NCI-H2171 treated with DMSO at 0.1 percent for 48 hours (cell line): ENCODE results near the gene POU2F1.

ENCODE experiments used
- DNase-seq: peaks from one replicate; lab custom pipeline; 2025; lab: John Stamatoyannopoulos, UW

POU2F1 gene

DNA sequence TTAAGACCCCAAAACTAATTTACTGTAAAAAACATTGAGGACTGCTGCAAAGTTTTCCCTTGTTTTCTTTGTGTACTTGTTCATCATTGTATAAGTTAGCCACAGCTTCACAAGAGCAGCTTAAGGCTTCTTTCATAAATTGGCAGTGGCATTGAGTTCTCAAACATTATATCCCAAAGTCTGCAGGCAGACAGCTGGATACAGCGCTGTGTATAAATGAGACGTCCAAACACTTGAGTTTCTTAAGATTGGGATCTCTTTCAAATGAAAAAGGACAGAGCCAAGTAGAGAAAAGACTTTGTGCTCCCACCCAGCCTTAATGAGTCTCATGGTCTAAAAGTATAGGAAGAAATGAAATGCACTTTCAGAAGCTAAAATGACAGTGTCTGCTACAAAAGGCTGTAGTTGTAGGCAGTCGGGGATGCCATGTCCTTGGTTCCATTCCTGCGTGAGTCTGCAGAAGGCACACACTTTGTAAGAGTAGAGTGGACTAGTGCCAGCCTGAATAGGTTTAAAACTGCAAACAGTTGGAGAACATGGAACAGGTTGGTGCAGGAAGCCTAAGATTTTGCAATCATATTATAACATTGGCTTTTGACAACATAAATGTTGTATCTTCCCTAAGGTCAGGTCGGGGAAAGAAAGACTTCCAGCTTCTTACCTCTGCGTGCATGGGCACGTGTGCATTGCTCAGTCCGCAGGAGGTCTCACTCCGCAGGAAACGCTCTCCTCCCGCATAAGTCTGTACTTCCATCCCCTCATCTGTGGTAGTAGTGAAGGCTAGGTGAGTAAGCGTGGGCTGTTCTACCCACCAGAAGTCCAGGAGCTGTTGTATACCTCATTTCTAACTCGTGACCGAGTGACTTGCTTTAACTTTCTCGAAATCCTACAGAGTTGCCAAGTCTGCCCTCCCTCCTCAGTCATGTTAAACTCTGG, 203.3 kb downstream of the POU2F1 start:
- no peak for DNase-seq

DNA sequence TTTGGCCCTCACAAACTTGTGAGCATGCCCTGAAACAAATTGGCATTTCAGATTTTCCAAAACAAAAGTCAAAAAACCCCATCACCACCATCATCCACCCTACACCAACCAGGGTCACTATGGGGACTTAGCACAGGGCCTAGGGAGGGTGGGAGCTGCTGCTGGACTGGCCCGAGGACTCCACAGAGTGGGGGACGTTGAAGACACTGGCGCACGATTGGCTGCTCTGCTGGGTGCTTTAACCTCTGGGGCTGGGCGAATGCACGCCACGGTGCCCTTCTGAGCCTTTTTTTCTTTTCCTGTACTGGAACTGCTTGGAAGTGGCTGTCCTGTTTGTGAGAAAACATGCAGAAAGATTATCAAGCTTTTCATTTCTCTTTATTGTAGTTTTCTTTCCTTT, 204.8 kb downstream of the POU2F1 start:
- DNase-seq = no peak

DNA sequence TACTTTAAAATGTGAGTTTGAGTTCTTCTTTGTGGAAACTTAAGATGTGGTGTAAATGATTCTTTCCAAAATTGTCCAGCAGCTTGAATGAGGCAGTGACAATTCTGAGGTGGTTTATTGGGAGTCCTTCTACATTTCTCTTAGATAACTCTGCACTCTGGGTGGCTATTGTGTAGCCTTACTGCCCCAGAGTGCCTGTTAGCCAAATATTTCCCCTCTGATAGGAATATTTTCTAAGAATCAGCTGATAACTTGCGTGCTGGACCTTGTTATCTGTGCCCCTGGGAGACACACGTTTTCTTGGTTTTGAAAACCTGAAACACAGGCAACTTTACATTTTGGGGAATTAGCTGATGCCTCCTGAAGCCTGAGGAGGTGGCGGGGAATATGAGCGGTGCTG, 206.0 kb downstream of the POU2F1 start:
- DNase-seq = no peak

GRCh38 chr1:167427848-167428247, 207.2 kb downstream of the POU2F1 start:
- peak; percentile 38 for DNase-seq

- DNase-seq = no peak
Observed at GRCh38 chr1:167428395-167428794, 207.7 kb downstream of the POU2F1 start.

DNA sequence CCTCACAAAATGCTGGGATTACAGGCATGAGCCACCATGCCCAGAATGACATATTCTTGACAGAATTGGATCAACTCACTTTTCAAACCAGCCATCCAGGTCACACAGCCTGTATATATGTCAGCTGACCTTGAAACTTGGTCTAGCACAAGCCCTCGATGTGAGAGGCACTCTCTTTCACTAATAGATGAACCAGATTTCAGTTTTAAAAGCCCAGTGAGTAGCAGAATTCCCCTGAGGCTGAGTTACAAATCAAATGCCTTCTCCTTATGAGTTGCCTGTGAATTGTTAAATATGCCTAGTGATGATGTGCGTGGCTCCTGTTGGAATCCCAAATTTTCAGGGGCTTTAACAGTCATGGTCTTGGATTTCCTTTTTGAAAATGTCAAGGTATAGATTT, 208.9 kb downstream of the POU2F1 start:
- peak; percentile 10 for DNase-seq

GRCh38 chr1:167430134-167430848, 209.6 kb downstream of the POU2F1 start:
- DNase-seq = no peak

DNA sequence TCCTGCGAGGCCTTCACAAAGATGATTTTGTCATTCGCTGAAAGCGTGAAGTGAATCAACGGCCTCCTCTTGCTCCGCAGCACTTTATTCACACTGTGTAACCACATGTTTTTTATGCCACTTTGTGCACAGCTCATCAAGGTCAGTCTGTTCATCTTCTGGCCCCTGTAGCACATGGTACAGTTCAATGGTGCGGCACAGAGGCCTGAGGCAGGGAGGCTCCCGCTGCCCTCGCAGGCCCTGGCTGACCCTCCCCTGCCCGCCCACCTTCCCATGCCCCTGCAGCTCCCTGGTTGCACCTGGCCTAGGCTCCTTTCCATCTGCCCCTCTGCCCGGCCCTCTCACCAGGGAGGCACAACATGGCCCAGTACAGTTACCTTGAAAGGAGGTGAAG, 210.2 kb downstream of the POU2F1 start:
- DNase-seq = no peak

DNA sequence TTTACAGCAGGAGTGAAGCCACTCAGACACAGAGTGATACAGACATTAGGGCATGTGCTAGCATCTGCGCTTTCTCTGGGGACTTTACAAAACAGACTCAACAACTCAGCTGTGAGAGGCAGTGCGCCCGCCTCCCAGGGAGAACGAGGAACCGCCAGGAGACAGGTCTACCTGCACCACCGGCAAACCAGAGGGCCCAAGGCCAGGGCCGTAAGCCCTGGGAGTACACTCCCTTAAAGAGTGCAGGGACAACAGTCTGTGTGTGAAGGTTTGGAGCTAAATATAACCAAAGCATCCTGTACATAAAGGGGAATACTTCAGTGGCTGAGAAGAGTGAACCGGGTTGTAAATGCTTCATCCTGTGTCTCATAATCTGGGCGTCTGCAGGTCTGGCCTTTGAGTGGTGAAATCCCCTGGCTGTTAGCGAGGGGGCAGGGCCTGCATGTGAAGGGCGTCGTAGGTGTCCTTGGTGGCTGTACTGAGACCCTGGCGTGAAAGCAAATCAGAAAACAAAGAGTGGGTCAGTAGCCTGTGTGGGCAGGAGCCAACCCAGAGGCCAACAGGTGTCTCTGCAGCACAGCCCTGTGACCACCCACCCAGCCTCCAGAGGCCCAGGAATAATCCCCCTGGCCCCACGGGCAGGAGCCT, 210.7 kb downstream of the POU2F1 start:
- DNase-seq = peak; percentile 65

DNA sequence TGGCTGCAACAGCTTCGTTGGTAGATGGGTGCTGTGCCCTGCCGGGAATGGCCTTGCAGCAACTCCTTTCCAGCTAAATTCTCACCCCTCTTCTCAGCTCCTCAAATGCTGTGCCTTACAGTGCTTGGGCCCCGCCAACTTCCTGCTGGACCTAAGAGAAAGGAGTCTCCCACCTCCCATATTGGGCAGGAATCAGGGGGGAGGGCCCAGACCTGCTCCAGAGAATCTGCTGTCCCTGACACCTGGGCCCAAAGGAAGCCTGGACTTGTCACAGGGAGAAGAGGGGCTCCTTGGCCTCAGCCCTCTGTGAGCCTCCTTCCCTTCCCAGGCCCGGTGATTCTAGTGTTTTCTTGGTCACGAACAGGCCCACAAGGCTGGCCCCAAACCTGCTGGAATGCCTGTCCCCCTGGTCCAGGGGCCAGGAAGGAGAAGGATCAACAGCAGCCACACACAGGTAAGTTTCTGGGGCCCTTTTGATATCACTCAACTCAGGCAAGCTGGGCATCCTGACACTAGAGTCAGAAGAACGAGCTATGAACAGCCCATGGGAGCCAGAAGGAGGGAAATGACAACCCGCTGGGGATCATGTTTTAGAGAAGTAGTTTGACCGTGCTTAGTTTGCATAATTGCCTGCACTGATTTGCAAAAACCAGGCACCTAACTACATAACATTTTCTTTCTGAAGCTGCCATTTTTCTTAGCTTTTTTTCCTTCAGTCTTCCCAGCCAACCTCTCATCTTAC, 211.4 kb downstream of the POU2F1 start:
- DNase-seq = no peak

DNA sequence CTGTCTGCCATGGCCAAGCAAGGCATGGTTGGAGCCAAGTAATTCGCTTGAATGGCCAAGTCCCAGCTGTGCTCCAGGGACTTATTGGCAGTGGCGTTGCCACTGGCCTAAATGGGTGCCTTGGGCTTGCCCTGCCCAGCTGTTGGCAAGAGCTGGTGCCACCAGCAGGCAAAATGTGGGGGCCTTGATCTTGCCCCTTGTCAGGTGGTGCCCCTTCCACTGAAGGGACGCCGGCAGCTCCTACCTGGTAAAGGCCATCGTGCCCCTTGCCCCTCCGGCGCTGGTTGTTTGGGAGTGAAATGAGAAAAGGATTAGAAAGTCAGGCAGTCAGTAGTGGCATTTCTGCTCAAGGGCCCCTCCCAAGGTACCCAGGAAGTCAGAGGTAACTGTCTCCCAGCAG, 212.1 kb downstream of the POU2F1 start:
- DNase-seq = no peak

GRCh38 chr1:167433884-167434283, 213.2 kb downstream of the POU2F1 start:
- DNase-seq = no peak

DNA sequence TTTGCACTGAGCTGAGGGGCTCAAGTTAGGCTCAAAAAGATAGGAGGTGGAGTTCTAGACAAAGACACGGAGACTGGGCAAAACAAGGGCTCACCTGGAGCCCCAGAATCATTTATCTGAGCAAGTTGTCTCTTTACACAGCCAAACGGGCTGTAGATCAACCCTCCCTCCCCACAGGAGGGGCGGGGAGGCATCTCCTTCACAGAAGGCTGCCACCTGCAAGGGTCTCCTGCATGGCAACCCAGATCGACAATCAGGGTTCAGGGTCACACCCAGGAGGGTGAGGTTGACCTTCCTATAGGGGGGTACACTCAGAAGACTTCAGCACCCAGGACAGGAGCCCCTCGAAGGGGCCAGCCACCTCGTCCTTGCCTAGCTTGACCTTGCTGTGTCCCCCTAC, 213.6 kb downstream of the POU2F1 start:
- no peak for DNase-seq

DNA sequence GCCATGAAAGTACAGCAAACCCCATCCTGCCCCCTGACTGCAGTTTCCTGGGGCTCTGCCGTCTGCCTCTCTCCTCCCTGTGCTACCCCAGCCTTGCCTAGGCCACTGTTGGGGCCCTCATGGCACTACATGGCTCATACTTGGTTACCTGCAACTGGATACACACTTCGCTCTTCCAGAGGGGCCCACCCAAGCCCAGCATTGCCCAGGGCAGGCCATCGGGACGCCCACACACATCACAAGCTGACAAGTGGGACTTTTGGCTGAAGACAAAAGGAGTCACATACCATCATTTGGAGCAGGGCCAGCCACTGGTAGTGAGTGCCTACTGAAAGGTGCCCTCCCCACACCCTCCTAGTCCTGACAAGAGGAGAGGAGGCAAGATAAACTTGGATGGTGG, 214.8 kb downstream of the POU2F1 start:
- no peak for DNase-seq

DNA sequence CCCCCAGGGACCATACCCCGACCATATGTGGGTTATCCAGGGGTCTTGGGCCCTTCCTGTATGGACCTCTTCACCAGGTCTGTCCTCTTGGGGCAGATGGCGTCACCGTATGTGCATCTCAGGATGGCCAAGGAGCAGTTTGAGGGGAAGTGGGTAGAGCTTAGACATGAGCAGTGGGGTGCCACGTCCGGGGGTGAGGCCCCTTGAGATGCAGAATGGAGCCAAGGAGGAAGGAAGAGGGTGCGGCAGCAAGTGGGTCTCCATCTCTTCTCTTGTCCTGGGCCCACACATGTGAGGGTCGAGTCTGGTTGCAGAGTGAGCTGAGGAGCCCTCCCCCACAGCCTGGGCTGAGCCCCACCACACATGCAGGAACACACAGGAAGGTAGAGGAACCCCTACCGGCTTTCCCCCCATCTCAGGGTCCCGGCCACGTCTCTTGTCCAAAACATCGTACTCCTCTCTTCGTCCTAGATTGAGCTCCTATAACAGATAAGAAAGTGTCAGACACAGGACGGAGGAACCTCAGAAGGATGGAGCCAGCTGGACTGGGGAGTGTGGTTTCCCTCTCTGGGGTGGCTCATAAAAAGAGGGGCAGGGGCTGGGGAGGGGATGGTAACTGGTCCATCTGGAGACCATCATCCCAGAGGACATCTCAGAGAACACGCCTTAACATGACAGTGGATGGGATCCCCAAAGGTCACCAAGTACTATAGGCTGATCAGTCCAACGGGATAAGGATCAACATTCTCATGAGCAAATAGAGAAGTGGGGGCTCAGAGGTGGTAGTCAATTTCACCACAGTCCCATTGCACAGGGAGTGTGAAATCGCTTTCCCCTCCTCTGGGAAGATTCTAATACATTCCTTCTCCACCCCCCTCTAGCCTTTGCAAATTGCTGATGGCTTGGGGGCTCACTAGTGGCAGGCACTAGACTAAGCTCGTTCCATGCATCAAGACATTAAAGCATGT, 217.8 kb downstream of the POU2F1 start:
- no peak for DNase-seq

DNA sequence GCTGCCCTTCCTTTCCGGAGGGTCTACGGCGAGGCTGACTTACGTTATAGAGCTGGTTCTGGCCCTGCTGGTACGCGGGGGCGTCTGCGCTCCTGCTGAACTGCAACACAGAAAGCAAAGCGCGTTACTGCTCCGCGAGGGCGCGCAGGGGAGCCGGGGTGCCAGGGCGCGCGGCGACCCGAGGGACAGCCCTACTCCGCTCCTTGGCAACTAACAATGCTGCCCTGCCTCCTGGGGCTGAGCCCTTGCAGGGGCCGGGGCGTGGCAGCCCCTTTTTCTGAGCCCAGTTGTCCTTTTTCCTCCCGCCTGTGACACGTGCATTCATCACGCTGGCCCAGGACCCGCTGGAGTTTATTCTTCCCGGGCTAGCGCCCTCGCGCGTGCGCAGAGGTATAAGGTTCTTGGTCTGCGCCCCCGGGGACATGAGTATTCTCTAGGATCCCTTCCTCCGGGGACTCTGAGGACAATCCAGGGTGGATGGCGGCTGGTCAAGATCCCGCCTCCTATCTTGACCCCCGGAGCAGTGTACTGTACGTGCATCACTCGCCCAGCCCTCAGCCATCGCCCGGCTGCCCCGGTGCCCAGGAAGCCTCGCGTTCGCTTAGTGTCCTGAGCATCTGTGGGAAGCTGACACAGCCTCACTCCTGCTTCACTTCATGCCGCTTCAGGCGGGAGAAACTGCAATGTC, 218.8 kb downstream of the POU2F1 start:
- peak; percentile 16 for DNase-seq

DNA sequence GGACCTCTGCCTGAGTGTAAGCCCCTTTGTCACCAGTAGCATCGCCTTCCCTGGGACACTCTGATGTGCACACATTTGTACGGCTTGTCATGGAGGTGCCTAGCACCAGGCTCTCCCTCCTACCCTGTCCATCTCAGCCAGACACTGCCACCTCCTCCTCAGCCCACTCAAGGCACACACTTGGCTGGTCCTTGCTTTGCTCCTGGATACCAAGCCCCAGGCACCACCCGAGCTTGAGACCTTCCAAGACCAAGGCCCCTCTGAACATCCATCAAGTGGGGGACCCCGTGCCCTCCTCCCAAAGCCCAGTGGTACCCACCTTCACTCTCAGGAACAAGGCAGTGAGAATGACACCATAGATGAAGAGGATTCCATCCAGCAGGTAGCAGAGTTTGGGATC, 219.7 kb downstream of the POU2F1 start:
- DNase-seq = no peak

DNA sequence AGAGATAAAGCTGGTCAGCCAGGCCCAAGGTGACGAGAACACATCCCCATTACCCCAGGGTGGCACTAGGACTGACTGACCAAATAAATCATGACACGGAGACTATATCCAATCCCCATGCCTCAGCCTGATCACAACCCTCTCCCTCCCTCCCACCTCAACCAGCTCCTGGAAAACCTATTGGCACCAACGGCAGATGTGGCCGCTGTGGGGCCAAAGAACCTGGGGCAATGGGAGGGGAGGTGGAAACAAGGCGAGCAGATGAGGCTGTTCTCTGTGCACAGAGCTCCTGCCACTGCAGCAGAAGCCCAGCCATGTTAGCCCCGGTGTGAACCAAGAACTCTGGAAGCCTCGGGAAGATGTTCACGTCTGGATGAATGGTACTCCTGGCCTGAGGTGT, 220.1 kb downstream of the POU2F1 start:
- no peak for DNase-seq

DNA sequence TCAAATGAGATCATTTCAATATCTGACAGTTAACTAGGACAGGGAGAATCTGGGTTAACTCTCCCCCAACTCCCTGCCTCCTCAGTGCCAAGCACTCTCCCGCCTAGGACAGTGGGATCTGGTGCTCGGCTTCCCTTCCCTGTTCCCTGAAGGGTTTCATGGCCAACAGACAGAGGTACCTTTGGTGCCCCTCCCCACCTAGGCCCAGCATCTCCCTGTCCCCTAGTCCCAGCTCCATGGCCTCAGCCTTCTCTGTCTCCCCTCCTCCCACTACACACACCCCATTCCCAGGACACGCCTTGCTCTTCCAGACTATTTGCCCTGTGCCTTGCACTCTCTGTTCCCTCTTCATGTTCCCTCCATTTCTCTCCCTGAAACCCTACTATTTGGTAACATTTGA, 220.5 kb downstream of the POU2F1 start:
- DNase-seq = no peak

- peak; percentile 69 for DNase-seq
Observed at GRCh38 chr1:167442142-167442848, 221.6 kb downstream of the POU2F1 start.
